Panc1 (cell line): ENCODE measurements around the gene TM7SF3.
"Not testable (repeated sequence)": the region's sequence is repeated elsewhere in the genome, so short reads cannot be mapped to it uniquely, and the experiment has no call there.

Experiments used
- POLR2AphosphoS5 ChIP-seq: IDR thresholded peaks from 2 replicates; pipeline ENCODE4 v1.6.1; 2012; ENCODE audit warnings: mild to moderate bottlenecking, low read depth, low read length, moderate library complexity
- TF ChIP-seq, protein P1 (sequence below), 2 experiments: IDR thresholded peaks; 2 replicates each; pipeline ENCODE4 v1.6.1; 2011 to 2012; ENCODE audit warnings: low read depth in 2 of 2, control low read depth in 1 of 2, low read length in 1 of 2, mild to moderate bottlenecking in 1 of 2, moderate library complexity in 1 of 2; ENCODE audit not compliant: insufficient read depth in 1 of 2
- TF ChIP-seq, protein P2 (sequence below): fragments of 450-650 bp; IDR thresholded peaks from 2 replicates; pipeline ENCODE4 v1.5.1; 2017; ENCODE audit warnings: mild to moderate bottlenecking

DNA sequence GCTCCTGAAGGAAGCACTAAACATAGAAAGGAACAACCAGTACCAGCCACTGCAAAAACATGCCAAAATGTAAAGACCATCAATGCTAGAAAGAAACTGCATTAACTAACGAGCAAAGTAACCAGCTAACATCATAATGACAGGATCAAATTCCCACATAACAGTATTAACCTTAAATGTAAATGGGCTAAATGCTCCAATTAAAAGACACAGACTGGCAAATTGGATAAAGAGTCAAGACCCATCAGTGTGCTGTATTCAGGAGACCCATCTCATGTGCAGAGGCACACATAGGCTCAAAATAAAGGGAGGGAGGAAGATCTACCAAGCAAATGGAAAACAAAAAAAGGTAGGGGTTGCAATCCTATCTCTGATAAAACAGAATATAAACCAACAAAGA, 27.8 kb upstream of the TM7SF3 start:
- TF ChIP-seq, protein P1, sequence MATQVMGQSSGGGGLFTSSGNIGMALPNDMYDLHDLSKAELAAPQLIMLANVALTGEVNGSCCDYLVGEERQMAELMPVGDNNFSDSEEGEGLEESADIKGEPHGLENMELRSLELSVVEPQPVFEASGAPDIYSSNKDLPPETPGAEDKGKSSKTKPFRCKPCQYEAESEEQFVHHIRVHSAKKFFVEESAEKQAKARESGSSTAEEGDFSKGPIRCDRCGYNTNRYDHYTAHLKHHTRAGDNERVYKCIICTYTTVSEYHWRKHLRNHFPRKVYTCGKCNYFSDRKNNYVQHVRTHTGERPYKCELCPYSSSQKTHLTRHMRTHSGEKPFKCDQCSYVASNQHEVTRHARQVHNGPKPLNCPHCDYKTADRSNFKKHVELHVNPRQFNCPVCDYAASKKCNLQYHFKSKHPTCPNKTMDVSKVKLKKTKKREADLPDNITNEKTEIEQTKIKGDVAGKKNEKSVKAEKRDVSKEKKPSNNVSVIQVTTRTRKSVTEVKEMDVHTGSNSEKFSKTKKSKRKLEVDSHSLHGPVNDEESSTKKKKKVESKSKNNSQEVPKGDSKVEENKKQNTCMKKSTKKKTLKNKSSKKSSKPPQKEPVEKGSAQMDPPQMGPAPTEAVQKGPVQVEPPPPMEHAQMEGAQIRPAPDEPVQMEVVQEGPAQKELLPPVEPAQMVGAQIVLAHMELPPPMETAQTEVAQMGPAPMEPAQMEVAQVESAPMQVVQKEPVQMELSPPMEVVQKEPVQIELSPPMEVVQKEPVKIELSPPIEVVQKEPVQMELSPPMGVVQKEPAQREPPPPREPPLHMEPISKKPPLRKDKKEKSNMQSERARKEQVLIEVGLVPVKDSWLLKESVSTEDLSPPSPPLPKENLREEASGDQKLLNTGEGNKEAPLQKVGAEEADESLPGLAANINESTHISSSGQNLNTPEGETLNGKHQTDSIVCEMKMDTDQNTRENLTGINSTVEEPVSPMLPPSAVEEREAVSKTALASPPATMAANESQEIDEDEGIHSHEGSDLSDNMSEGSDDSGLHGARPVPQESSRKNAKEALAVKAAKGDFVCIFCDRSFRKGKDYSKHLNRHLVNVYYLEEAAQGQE (IDR thresholded peaks at IDR 0.05; ENCODE audit: insufficient read depth in 1 of 2, low read depth in 2 of 2, low read length in 1 of 2): not testable (repeated sequence)
- TF ChIP-seq, protein P2, sequence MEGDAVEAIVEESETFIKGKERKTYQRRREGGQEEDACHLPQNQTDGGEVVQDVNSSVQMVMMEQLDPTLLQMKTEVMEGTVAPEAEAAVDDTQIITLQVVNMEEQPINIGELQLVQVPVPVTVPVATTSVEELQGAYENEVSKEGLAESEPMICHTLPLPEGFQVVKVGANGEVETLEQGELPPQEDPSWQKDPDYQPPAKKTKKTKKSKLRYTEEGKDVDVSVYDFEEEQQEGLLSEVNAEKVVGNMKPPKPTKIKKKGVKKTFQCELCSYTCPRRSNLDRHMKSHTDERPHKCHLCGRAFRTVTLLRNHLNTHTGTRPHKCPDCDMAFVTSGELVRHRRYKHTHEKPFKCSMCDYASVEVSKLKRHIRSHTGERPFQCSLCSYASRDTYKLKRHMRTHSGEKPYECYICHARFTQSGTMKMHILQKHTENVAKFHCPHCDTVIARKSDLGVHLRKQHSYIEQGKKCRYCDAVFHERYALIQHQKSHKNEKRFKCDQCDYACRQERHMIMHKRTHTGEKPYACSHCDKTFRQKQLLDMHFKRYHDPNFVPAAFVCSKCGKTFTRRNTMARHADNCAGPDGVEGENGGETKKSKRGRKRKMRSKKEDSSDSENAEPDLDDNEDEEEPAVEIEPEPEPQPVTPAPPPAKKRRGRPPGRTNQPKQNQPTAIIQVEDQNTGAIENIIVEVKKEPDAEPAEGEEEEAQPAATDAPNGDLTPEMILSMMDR: not testable (repeated sequence)
- not testable (repeated sequence) for TF ChIP-seq POLR2AphosphoS5
